ENCODE results near the gene COL27A1. TPM values are rescaled to one million over a fixed set of nuclear protein-coding genes. Genes with fewer than 3 reads are reported as not detected.
A peak's percentile ranks its signal among the peaks of the same experiment; 100 is the strongest.

The COL27A1 gene
- total and polyA plus RNA-seq, 8 donors: 9.7 to 109 (median 19.6) TPM

DNA sequence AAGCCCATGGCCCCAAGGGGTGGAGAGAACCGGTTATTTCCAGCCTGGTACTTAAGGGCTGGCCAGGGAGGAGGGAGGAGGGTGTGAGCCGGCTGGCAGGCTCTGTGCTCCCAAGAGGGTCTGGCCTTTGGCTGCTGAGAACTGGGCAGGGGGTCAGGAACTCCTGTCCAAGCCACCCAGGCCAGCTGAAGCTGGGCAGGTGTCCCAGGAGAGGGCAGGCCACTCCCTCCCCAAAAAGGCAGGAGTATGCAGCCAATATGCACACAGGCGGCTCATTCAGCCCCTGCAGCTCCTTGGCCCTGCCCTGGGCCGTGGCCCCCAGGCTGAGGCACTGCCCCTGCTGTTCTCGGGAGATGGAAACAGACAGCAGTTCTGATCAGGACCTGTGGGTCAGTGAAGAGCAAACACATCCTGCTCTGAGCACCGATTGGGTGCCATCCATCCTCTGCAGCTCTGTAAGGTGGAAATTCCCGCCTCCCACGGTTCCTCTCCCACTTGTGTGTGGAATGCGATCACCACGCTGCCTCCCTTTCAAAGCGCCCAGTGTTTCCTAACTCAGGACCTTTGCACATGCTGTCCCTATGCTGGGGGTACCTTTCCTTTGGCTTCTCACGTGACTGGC, 39.1 kb upstream of the COL27A1 start:
- intact Hi-C loops (cut with DNase I): no loop called here
- WGBS, 2 donors: 59 to 69% methylated on average over 12 of the region's 12 CpGs
- TF ChIP-seq, protein P1, sequence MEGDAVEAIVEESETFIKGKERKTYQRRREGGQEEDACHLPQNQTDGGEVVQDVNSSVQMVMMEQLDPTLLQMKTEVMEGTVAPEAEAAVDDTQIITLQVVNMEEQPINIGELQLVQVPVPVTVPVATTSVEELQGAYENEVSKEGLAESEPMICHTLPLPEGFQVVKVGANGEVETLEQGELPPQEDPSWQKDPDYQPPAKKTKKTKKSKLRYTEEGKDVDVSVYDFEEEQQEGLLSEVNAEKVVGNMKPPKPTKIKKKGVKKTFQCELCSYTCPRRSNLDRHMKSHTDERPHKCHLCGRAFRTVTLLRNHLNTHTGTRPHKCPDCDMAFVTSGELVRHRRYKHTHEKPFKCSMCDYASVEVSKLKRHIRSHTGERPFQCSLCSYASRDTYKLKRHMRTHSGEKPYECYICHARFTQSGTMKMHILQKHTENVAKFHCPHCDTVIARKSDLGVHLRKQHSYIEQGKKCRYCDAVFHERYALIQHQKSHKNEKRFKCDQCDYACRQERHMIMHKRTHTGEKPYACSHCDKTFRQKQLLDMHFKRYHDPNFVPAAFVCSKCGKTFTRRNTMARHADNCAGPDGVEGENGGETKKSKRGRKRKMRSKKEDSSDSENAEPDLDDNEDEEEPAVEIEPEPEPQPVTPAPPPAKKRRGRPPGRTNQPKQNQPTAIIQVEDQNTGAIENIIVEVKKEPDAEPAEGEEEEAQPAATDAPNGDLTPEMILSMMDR (IDR thresholded peaks at IDR 0.05): no peak
- H3K9me3 ChIP-seq: no peaks in the 10 kb centered on the region
- DNase-seq (peak in 1 of 6 donors; percentile 52), FAIRE-seq (no peak), ATAC-seq (no peak)
- peaks cover 0 to 9% (median 0%) of the 10 kb centered on the region in 3 donors for H3K4me1 ChIP-seq
- H3K27me3 ChIP-seq: no peaks in the 10 kb centered on the region
- no peak overlapping the region for H3K4me3 ChIP-seq
- H3K27ac ChIP-seq: peak overlapping the region; percentile 12 to 62 (median 38)
- no peaks in the 10 kb centered on the region for H3K36me3 ChIP-seq

GRCh38 chr9:114117614-114117995, 37.7 kb upstream of the COL27A1 start:
- 67 to 68% methylated on average over 7 of the region's 7 CpGs for WGBS, 2 donors
- intact Hi-C loops (cut with DNase I): no loop called here
- no peaks in the 10 kb centered on the region for H3K9me3 ChIP-seq
- TF ChIP-seq, protein P1 (IDR thresholded peaks at IDR 0.05): no peak
- FAIRE-seq (no peak), ATAC-seq (no peak), DNase-seq (no peak)
- H3K4me1 ChIP-seq: peaks cover 0 to 9% (median 0%) of the 10 kb centered on the region in 3 donors
- no peak overlapping the region for H3K4me3 ChIP-seq
- no peaks in the 10 kb centered on the region for H3K27me3 ChIP-seq
- H3K27ac ChIP-seq: peak overlapping the region; percentile 13 to 64 (median 55)
- H3K36me3 ChIP-seq: no peaks in the 10 kb centered on the region

- ATAC-seq (peak; percentile 75 to 87 (median 82)), FAIRE-seq (no peak), DNase-seq (peak in 5 of 6 donors; percentile 46 to 85 (median 70))
- intact Hi-C loops (cut with DNase I): no loop called here
- H3K27me3 ChIP-seq: no peaks in the 10 kb centered on the region
- H3K4me3 ChIP-seq: no peak overlapping the region
- H3K9me3 ChIP-seq: no peaks in the 10 kb centered on the region
- H3K4me1 ChIP-seq: peaks cover 0 to 9% (median 0%) of the 10 kb centered on the region in 3 donors
- peak overlapping the region; percentile 57 to 74 (median 66) for H3K27ac ChIP-seq
- 41 to 48% methylated on average over 21 of the region's 21 CpGs for whole genome bisulfite sequencing, 2 donors
- no peaks in the 10 kb centered on the region for H3K36me3 ChIP-seq
- TF ChIP-seq, protein P1 (IDR thresholded peaks at IDR 0.05): no peak
These were observed 37.1 kb upstream of the COL27A1 start for GRCh38 chr9:114117996-114118830.

- Histone ChIP-seq H3K4me3 (no peak overlapping the region), H3K36me3 (no peaks in the 10 kb centered on the region), H3K4me1 (peaks cover 0 to 9% (median 0%) of the 10 kb centered on the region in 3 donors), H3K27ac (peak overlapping the region; percentile 57 to 74 (median 66)), H3K9me3 (no peaks in the 10 kb centered on the region), H3K27me3 (no peaks in the 10 kb centered on the region)
- WGBS, 2 donors: 23 to 32% methylated on average over 9 of the region's 9 CpGs
- intact Hi-C loops (cut with DNase I): no loop called here
- FAIRE-seq: no peak
- TF ChIP-seq, protein P1 (IDR thresholded peaks at IDR 0.05): no peak
- ATAC-seq: no peak
- DNase-seq: no peak
These were observed 35.8 kb upstream of the COL27A1 start for GRCh38 chr9:114119242-114120191.
